ENCODE measurements around the gene CHAD.

GRCh38 chr17:50499270-50499669 lies 30.6 kb upstream of the CHAD start:
- TF ChIP-seq CTCF (conservative IDR thresholded peaks at IDR 0.05; ENCODE audit: low read depth, low read length), result no peak
- no peak for TF ChIP-seq BHLHE40 (IDR thresholded peaks at IDR 0.05; ENCODE audit: low read depth, low read length)
- TF ChIP-seq MXI1 (IDR thresholded peaks at IDR 0.05; ENCODE audit: borderline replicate concordance, low read depth, low read length), result no peak
- TF ChIP-seq FOS (IDR thresholded peaks at IDR 0.05; ENCODE audit: low read depth, low read length), result no peak
- no peak for TF ChIP-seq SMC3 (IDR thresholded peaks at IDR 0.05; ENCODE audit: low read depth, low read length)
- no peak for TF ChIP-seq POLR2A (IDR thresholded peaks at IDR 0.05; ENCODE audit: low read depth, low read length)
- TF ChIP-seq MAFK (IDR thresholded peaks at IDR 0.05; ENCODE audit: low read depth, low read length), result no peak
